HCT116 (cell line): Measurements from ENCODE around the gene RBM33.

Source experiments
- CEBPB ChIP-seq: IDR thresholded peaks from 2 replicates; pipeline ENCODE4 v1.6.1; 2012; ENCODE audit warnings: low read depth
- EGR1 ChIP-seq: IDR thresholded peaks from 2 replicates; pipeline ENCODE4 v1.6.1; 2012; ENCODE audit warnings: low read depth
- EZH2 ChIP-seq: fragments of 200-600 bp; sonication (generic); IDR thresholded peaks from 2 replicates; pipeline ENCODE4 v1.6.1; 2017; ENCODE audit warnings: antibody characterized with exemption, mixed run types
- EZH2phosphoT487 ChIP-seq: fragments of 200-600 bp; IDR thresholded peaks from 2 replicates; pipeline ENCODE4 v1.6.1; 2018; ENCODE audit warnings: antibody characterized with exemption, borderline replicate concordance
- POLR2A ChIP-seq: IDR thresholded peaks from 2 replicates; pipeline ENCODE4 v1.7.0; 2011; ENCODE audit warnings: borderline replicate concordance; ENCODE audit not compliant: insufficient read depth, insufficient read length; ENCODE audit errors: extremely low read depth
- POLR2AphosphoS5 ChIP-seq: IDR thresholded peaks from 2 replicates; pipeline ENCODE4 v1.6.1; 2011; ENCODE audit warnings: mild to moderate bottlenecking, low read depth, low read length, moderate library complexity
- RAD21 ChIP-seq: IDR thresholded peaks from 2 replicates; pipeline ENCODE4 v1.6.1; 2012; ENCODE audit warnings: low read depth, mild to moderate bottlenecking
- SIN3A ChIP-seq: IDR thresholded peaks from 2 replicates; pipeline ENCODE4 v1.6.1; 2012; ENCODE audit warnings: low read depth
- SRF ChIP-seq: IDR thresholded peaks from 2 replicates; pipeline ENCODE4 v1.6.1; 2012; ENCODE audit warnings: low read depth
- YY1 ChIP-seq: IDR thresholded peaks from 2 replicates; pipeline ENCODE4 v1.6.1; 2011; ENCODE audit warnings: low read length, low read depth, moderate library complexity, mild to moderate bottlenecking; ENCODE audit not compliant: insufficient replicate concordance; ENCODE audit errors: extremely low read depth
- ZNF274 ChIP-seq: fragments of 200-500 bp; sonication (Bioruptor generic); IDR thresholded peaks from 2 replicates; pipeline ENCODE4 v1.6.1; 2014; ENCODE audit warnings: mild to moderate bottlenecking, low read depth, low read length, inconsistent platforms
- TF ChIP-seq, protein P1 (sequence below), 3 experiments: fragments of 200-600 bp in 1 of 3; sonication (generic) in 1 of 3; IDR thresholded peaks in 2 of 3; conservative IDR thresholded peaks in 1 of 3; 2 replicates each; pipeline ENCODE4 v1.5.1; 2012 to 2017; ENCODE audit warnings: low read depth in 2 of 3, low read length in 2 of 3, antibody characterized with exemption in 1 of 3, borderline replicate concordance in 1 of 3, control low read depth in 1 of 3, mild to moderate bottlenecking in 1 of 3, mixed read lengths in 1 of 3, mixed run types in 1 of 3, moderate library complexity in 1 of 3; ENCODE audit not compliant: insufficient read depth in 1 of 3
- TF ChIP-seq, protein P2 (sequence below): IDR thresholded peaks from 2 replicates; pipeline ENCODE4 v1.6.1; 2011; ENCODE audit warnings: mild to moderate bottlenecking, low read length, moderate library complexity; ENCODE audit not compliant: insufficient replicate concordance; ENCODE audit errors: extremely low read depth
- TF ChIP-seq, protein P3 (sequence below): IDR thresholded peaks from 2 replicates; pipeline ENCODE4 v1.6.1; 2012; ENCODE audit warnings: low read depth

DNA sequence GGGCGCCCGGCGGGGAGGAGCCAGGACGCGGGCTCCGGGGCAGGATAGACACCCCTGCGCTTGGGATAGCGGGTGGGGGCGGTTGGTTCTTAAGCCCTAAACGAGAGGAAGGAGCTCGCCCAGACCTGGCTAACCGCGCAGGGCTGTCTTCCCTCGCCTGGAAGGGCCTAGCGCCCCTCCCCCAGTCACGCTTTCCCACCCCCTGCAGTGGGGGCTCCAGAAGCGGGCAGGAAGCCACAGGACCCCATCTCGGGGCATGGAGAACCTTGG, 161.3 kb downstream of the RBM33 start:
- TF ChIP-seq, protein P1, sequence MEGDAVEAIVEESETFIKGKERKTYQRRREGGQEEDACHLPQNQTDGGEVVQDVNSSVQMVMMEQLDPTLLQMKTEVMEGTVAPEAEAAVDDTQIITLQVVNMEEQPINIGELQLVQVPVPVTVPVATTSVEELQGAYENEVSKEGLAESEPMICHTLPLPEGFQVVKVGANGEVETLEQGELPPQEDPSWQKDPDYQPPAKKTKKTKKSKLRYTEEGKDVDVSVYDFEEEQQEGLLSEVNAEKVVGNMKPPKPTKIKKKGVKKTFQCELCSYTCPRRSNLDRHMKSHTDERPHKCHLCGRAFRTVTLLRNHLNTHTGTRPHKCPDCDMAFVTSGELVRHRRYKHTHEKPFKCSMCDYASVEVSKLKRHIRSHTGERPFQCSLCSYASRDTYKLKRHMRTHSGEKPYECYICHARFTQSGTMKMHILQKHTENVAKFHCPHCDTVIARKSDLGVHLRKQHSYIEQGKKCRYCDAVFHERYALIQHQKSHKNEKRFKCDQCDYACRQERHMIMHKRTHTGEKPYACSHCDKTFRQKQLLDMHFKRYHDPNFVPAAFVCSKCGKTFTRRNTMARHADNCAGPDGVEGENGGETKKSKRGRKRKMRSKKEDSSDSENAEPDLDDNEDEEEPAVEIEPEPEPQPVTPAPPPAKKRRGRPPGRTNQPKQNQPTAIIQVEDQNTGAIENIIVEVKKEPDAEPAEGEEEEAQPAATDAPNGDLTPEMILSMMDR (IDR thresholded peaks at IDR 0.05 in 2 of 3, conservative IDR thresholded peaks at IDR 0.05 in 1 of 3; ENCODE audit: borderline replicate concordance in 1 of 3, insufficient read depth in 1 of 3, low read depth in 2 of 3, low read length in 2 of 3), result no peak
- TF ChIP-seq ZNF274 (no peak), SRF (no peak), POLR2AphosphoS5 (no peak), POLR2A (no peak), EZH2 (no peak), EZH2phosphoT487 (no peak), EGR1 (no peak), CEBPB (no peak), SIN3A (no peak), YY1 (no peak), RAD21 (no peak)
- TF ChIP-seq, protein P2, sequence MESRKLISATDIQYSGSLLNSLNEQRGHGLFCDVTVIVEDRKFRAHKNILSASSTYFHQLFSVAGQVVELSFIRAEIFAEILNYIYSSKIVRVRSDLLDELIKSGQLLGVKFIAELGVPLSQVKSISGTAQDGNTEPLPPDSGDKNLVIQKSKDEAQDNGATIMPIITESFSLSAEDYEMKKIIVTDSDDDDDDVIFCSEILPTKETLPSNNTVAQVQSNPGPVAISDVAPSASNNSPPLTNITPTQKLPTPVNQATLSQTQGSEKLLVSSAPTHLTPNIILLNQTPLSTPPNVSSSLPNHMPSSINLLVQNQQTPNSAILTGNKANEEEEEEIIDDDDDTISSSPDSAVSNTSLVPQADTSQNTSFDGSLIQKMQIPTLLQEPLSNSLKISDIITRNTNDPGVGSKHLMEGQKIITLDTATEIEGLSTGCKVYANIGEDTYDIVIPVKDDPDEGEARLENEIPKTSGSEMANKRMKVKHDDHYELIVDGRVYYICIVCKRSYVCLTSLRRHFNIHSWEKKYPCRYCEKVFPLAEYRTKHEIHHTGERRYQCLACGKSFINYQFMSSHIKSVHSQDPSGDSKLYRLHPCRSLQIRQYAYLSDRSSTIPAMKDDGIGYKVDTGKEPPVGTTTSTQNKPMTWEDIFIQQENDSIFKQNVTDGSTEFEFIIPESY, result no peak
- TF ChIP-seq, protein P3, sequence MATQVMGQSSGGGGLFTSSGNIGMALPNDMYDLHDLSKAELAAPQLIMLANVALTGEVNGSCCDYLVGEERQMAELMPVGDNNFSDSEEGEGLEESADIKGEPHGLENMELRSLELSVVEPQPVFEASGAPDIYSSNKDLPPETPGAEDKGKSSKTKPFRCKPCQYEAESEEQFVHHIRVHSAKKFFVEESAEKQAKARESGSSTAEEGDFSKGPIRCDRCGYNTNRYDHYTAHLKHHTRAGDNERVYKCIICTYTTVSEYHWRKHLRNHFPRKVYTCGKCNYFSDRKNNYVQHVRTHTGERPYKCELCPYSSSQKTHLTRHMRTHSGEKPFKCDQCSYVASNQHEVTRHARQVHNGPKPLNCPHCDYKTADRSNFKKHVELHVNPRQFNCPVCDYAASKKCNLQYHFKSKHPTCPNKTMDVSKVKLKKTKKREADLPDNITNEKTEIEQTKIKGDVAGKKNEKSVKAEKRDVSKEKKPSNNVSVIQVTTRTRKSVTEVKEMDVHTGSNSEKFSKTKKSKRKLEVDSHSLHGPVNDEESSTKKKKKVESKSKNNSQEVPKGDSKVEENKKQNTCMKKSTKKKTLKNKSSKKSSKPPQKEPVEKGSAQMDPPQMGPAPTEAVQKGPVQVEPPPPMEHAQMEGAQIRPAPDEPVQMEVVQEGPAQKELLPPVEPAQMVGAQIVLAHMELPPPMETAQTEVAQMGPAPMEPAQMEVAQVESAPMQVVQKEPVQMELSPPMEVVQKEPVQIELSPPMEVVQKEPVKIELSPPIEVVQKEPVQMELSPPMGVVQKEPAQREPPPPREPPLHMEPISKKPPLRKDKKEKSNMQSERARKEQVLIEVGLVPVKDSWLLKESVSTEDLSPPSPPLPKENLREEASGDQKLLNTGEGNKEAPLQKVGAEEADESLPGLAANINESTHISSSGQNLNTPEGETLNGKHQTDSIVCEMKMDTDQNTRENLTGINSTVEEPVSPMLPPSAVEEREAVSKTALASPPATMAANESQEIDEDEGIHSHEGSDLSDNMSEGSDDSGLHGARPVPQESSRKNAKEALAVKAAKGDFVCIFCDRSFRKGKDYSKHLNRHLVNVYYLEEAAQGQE, result no peak
